GM21390 (cell line): ENCODE data around the gene ST8SIA5.
"Not testable (repeated sequence)": the region's sequence is repeated elsewhere in the genome, so short reads cannot be mapped to it uniquely, and the experiment has no call there.

Experiments
- ATAC-seq: cut with Tn5 transposase; IDR thresholded peaks from one replicate; pipeline ENCODE4 v1.9.1; 2021; ENCODE audit not compliant: unreplicated experiment

Gene ST8SIA5

GRCh38 chr18:46756559-46757201 lies at the start of gene ST8SIA5:
Gene ST8SIA5 (minus strand): TSS chr18:46757053. CDS start chr18:46756508, 545 bp downstream.
- no peak for ATAC-seq

GRCh38 chr18:46795945-46796344 lies 39.1 kb upstream of the ST8SIA5 start:
- ATAC-seq = not testable (repeated sequence)

GRCh38 chr18:46794607-46795006 lies 37.8 kb upstream of the ST8SIA5 start:
- no peak for ATAC-seq

DNA sequence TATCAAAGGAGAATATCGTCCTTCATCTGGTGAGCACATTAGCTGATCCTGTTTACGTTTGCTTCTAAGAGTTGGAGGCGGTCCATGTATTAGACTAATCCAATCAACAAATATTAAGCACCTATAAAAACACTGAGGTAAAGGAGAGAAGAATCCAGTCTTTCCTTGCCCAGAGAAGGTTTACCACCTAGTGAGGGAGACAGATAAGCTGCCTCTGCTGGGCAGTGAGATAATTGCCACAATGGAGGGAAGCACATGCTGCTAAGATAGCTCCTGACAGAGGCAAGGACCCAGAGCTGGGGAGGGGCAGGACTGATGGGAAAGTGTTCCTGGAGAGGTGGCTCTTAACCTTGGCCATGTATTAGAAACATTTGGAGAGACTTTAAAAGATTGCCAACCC lies 36.7 kb upstream of the ST8SIA5 start:
- no peak for ATAC-seq

GRCh38 chr18:46789088-46789487 lies 32.2 kb upstream of the ST8SIA5 start:
- ATAC-seq = no peak

DNA sequence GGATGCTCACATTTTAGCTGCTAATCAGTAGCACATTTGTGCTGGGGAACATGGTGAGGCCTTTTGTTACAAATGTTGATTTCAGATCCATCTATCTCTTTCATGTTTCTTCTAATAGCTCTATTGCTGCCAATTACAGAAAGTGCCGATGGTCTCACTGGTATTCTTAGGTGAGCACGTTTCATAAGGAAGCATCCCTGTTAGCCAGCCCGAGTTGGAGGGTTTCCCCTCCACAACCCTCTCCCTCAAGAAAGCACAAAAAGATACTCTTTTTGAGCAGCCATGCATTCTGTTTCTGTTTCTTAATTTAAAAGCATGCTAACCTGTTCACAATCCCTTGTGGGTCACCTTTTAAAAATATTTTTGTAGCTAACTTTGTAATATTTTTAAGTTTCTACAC lies 30.8 kb upstream of the ST8SIA5 start:
- ATAC-seq = no peak

GRCh38 chr18:46772357-46772756 lies 15.5 kb upstream of the ST8SIA5 start:
- no peak for ATAC-seq

DNA sequence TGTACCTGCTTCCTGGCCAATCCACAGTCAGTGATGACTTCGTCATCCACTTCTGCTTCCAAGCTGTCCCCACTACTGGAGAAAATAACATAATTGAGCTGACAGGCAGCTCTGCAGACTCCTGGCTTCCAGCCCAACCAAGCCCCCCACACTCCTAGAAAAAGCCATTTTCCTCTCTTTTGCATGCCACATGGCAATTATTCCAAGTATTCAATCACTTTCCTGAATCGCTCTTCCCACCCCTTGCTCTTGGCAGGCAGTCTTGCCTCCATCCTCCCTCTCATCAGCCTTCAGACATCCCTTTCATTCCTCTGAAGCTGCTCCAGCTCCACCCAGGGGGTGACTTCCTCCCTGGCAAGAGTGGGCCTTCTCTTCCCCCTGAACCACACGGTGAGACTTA lies 14.3 kb upstream of the ST8SIA5 start:
- ATAC-seq = no peak

- ATAC-seq = no peak
Observed at GRCh38 chr18:46770708-46771107, 13.9 kb upstream of the ST8SIA5 start.

DNA sequence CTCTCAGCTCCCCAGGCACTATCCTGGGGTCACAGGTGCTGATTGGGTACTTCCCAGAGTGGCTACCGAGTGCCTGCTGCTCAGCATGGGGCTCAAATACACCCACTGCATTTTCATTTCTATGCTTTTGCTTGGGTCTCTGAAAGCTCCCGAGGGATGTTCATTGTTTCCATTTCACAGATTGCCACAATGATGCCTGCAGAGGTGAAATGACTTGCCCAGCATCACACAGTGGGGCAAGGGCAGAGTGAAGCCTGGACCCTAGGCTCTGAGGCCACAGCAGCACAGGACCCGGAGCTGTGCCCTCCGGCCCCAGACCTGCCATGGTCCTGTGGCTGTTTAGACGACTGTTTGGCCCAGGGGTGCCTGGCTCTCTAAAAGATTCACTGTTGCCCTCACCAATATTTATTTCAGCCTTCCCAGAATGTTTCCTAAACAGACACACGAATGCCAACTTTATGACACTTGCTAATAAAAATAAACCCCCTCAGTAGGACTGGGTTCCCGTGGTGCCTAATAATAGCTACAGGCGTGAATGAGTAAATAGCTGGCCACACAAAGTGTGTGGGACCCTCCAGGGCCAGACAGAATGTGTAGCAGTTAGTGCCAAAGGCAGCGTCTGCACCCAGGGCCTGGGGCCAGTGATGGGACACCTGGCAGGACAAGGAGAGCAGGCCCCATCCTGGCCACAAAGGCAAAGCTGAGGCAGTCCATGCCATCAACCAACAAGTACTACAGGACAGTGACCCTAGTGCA lies 11.5 kb upstream of the ST8SIA5 start:
- no peak for ATAC-seq

DNA sequence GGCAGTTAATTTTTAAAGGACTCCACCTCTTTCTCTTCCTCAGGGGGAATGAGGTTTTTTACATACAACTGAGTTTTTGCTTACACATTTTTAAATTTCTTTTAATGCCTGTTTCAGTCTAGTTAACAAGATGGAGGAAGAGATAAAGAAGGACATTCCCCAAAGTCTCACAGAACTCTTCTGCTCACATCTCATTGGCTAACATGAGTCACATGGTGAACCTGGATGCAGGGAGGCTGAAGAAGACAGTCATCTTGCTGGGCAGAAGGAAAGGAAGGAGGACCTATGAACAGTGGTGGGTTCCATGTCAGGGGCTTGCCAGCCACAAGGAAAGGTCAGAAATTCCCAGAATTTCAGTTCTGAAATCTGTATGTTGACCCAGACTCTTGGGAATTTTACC lies 10.4 kb upstream of the ST8SIA5 start:
- ATAC-seq = no peak

GRCh38 chr18:46764586-46764985 lies 7.7 kb upstream of the ST8SIA5 start:
- ATAC-seq = no peak

GRCh38 chr18:46761059-46761769 lies 4.4 kb upstream of the ST8SIA5 start:
- ATAC-seq = no peak

DNA sequence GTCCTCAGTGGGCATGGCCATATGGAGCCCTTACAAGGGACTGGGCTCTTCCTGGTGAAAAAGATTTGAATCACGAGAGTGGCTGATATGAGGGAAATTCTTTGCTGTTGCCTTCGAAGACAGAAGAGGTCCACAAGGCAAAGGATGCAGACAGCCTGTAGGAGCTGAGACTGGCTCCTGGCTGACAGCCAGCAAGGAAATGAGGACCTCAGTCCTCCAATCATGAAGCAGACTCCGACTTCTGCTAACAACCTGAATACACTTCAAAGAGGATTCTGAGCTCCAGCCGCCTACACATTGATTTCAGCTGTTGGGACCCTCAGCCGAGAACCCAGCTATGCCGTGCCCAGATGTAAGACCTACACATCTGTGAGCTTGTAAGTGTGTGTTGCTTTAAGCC lies 3.0 kb upstream of the ST8SIA5 start:
- no peak for ATAC-seq

GRCh38 chr18:46756025-46756558 lies 761 bp downstream of the ST8SIA5 start:
- no peak for ATAC-seq

GRCh38 chr18:46755315-46756024 lies 1.4 kb downstream of the ST8SIA5 start:
- no peak for ATAC-seq

DNA sequence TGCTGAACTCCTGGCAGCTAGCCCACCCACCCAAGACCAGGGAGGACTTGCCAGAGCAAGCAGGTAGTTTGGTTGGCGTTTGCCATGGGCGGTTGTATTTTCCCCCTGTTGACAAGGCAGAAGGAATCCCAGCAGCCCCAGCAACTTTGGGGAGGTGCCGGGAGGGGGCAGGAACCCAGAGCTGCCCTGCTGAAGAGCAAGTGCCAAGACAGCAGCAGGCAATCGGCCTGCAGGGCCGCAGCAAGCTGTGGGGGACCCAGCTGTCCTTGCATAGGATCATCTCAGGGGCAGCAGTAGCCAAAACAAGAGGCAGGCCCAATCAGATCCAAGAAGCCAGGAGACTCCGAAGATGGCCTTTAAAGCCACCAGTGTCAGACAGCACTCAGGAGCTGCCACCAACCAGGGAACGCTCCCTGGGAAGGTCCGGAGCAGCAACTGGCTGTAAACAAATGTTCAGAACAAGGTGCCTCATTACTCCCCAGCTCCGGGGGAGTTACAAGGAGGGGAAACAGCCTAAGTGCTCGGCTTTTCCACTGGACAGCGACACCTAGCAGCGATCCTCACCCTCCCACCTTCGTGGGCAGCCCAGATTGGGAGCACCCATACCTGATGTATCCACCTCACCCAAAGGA lies 2.1 kb downstream of the ST8SIA5 start:
- ATAC-seq = no peak

DNA sequence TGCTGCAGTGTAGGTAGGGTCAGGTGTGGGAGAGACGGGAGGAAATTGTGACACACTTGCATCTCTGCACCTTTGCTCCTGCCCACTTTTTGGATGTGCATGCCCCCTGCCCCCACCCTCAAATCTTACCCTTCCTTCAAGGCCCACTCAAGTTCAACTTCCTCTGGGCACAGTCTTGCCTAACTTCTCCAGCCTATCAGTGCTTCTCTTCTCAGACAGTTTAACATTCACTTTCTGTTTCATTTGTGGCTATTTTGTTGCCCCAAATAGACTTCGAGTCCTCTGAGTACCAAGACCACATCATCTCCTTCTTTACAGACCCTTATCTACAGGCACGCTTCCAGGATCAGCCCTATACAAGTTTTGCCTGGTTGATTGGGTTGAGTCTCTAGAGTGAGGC lies 2.7 kb downstream of the ST8SIA5 start:
- ATAC-seq = peak; percentile 64

- ATAC-seq = no peak
Observed at GRCh38 chr18:46751882-46752281, 5.0 kb downstream of the ST8SIA5 start.

- ATAC-seq = no peak
Observed at GRCh38 chr18:46750626-46751025, 6.2 kb downstream of the ST8SIA5 start.

- ATAC-seq = no peak
Observed at GRCh38 chr18:46748466-46748865, 8.4 kb downstream of the ST8SIA5 start.
